Suprapubic skin (tissue), 3 donors: ENCODE data around the gene HCRT.

Experiments
- EP300 ChIP-seq: sonication (generic); formaldehyde crosslinking; IDR thresholded peaks from one replicate; pipeline ENCODE4 v1.6.1; 2017; ENCODE audit warnings: antibody characterized with exemption
- POLR2A ChIP-seq, 2 donors: fragments of 450-650 bp; IDR thresholded peaks; one replicate each; pipeline ENCODE4 v1.6.1; 2017; ENCODE audit warnings: antibody characterized with exemption in 2 of 2, mild to moderate bottlenecking in 2 of 2, moderate library complexity in 2 of 2
- TF ChIP-seq, protein P1 (sequence below), 2 donors: fragments of 200-600 bp in 1 of 2; fragments of 450-650 bp in 1 of 2; sonication (generic) in 1 of 2; IDR thresholded peaks; one replicate each; pipeline ENCODE4 v1.5.1; 2016 to 2019; ENCODE audit warnings: antibody characterized with exemption in 2 of 2, mild to moderate bottlenecking in 1 of 2, moderate library complexity in 1 of 2

DNA sequence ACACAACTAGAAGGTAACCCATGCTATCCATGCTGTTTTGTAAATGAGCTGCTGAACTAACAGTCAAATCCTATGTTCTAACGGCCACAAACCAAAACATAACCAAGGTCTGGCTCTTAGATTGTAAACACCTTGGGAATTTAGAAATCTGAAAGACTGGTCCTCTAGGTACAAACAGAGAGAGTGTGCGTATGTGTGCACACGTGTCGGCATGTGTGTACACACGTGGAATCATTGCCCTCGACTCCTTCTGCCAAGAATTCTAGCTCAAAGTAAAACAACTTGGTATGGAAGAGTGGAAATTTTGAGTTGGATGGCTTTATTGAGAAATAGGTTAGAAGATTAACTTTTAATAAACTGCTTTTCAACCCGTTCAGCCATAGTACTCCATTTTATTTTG lies 27.1 kb upstream of the HCRT start:
- TF ChIP-seq, protein P1, sequence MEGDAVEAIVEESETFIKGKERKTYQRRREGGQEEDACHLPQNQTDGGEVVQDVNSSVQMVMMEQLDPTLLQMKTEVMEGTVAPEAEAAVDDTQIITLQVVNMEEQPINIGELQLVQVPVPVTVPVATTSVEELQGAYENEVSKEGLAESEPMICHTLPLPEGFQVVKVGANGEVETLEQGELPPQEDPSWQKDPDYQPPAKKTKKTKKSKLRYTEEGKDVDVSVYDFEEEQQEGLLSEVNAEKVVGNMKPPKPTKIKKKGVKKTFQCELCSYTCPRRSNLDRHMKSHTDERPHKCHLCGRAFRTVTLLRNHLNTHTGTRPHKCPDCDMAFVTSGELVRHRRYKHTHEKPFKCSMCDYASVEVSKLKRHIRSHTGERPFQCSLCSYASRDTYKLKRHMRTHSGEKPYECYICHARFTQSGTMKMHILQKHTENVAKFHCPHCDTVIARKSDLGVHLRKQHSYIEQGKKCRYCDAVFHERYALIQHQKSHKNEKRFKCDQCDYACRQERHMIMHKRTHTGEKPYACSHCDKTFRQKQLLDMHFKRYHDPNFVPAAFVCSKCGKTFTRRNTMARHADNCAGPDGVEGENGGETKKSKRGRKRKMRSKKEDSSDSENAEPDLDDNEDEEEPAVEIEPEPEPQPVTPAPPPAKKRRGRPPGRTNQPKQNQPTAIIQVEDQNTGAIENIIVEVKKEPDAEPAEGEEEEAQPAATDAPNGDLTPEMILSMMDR (IDR thresholded peaks at IDR 0.05): no peak
- TF ChIP-seq EP300 (no peak), POLR2A (IDR thresholded peaks at IDR 0.05) (no peak)
